DMS79 treated with DMSO at 0.1 percent for 48 hours (cell line): Measurements from ENCODE around the gene MAGEH1.

Source experiments
- DNase-seq: peaks from one replicate; lab custom pipeline; 2025; lab: John Stamatoyannopoulos, UW

MAGEH1 gene

GRCh38 chrX:55490974-55491373, 39.0 kb downstream of the MAGEH1 start:
- DNase-seq = no peak
